MM.1S (cell line): ENCODE measurements around the gene KRTAP10-9.

Experiments used
- EZH2 ChIP-seq: fragments of 300-600 bp; sonication (generic); optimal IDR thresholded peaks from 2 replicates; pipeline ENCODE3; 2017; ENCODE audit warnings: low read depth, mild to moderate bottlenecking, antibody characterized with exemption, low read length, mixed read lengths
- EZH2phosphoT487 ChIP-seq: fragments of 300-600 bp; sonication (generic); IDR thresholded peaks from 2 replicates; pipeline ENCODE4 v1.6.1; 2018; ENCODE audit warnings: antibody characterized with exemption, low read length
- TF ChIP-seq, protein P1 (sequence below): fragments of 300-600 bp; sonication (generic); IDR thresholded peaks from 2 replicates; pipeline ENCODE4 v1.5.1; 2016; ENCODE audit warnings: antibody characterized with exemption, low read length, mixed read lengths

DNA sequence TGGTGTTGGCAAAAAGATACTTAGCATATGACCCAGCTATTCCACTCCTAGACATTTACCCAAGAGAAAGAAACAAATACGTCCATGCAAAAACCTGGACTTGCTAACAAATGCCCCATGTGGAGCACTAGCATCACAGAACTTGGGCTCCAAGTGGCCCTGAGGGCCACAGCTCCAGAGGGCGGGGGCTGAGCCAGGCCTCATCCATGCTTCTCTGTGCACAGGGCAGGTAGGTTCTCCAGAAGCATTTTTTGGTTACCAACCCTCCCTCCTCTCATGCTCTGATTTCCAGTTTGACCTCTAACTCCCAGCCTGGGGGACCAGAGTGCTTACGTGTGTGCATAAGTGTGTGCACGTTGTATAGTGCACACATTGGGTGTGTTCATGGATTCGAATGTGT, 37.8 kb downstream of the KRTAP10-9 start:
- TF ChIP-seq, protein P1, sequence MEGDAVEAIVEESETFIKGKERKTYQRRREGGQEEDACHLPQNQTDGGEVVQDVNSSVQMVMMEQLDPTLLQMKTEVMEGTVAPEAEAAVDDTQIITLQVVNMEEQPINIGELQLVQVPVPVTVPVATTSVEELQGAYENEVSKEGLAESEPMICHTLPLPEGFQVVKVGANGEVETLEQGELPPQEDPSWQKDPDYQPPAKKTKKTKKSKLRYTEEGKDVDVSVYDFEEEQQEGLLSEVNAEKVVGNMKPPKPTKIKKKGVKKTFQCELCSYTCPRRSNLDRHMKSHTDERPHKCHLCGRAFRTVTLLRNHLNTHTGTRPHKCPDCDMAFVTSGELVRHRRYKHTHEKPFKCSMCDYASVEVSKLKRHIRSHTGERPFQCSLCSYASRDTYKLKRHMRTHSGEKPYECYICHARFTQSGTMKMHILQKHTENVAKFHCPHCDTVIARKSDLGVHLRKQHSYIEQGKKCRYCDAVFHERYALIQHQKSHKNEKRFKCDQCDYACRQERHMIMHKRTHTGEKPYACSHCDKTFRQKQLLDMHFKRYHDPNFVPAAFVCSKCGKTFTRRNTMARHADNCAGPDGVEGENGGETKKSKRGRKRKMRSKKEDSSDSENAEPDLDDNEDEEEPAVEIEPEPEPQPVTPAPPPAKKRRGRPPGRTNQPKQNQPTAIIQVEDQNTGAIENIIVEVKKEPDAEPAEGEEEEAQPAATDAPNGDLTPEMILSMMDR, result no peak
- TF ChIP-seq EZH2phosphoT487 (no peak), EZH2 (no peak)
